AG09309 (cell line): ENCODE measurements around the gene CXCL5.

ENCODE experiments used
- DNase-seq: peaks from one replicate; pipeline ENCODE4 v3.0.0-alpha.2; 2010; ENCODE audit warnings: low read depth
- H3K4me3 ChIP-seq: 2 replicates; pipeline ENCODE4 v1.5.1; 2011; ENCODE audit warnings: mild to moderate bottlenecking, low read depth, low read length, moderate library complexity; ENCODE audit not compliant: control insufficient read depth
- CTCF ChIP-seq: IDR thresholded peaks from 2 replicates; pipeline ENCODE4 v1.5.1; 2011; ENCODE audit warnings: mild to moderate bottlenecking, low read depth, low read length, inconsistent platforms; ENCODE audit not compliant: insufficient read depth, control insufficient read depth; ENCODE audit errors: missing control alignments

CXCL5 gene

GRCh38 chr4:74032064-74032463 is 33.6 kb upstream of the CXCL5 start:
- TF ChIP-seq CTCF, result no peak
- DNase-seq, result no peak
- no peak overlapping the region for H3K4me3 ChIP-seq

GRCh38 chr4:74031576-74031975 is 33.1 kb upstream of the CXCL5 start:
- no peak for DNase-seq
- H3K4me3 ChIP-seq, result no peak overlapping the region
- TF ChIP-seq CTCF, result no peak

- no peak overlapping the region for H3K4me3 ChIP-seq
- no peak for TF ChIP-seq CTCF
- no peak for DNase-seq
These were observed 31.8 kb upstream of the CXCL5 start for GRCh38 chr4:74030285-74030684.

- no peak overlapping the region for H3K4me3 ChIP-seq
- no peak for TF ChIP-seq CTCF
These were observed 30.0 kb upstream of the CXCL5 start for GRCh38 chr4:74028504-74028903.

GRCh38 chr4:74023709-74024108 is 25.2 kb upstream of the CXCL5 start:
- no peak overlapping the region for H3K4me3 ChIP-seq
- no peak for TF ChIP-seq CTCF
- no peak for DNase-seq

More at GRCh38 chr4:74028504-74028903, 30.0 kb upstream of the CXCL5 start:
- DNase-seq, result no peak

GRCh38 chr4:74021601-74022000 is 23.1 kb upstream of the CXCL5 start:
- DNase-seq, result no peak
- no peak overlapping the region for H3K4me3 ChIP-seq
- TF ChIP-seq CTCF, result no peak

- TF ChIP-seq CTCF, result no peak
- DNase-seq, result no peak
- no peak overlapping the region for H3K4me3 ChIP-seq
These were observed 20.3 kb upstream of the CXCL5 start for GRCh38 chr4:74018771-74019170.
